Colonic mucosa (tissue), 4 donors: ENCODE measurements around the gene UBXN6. TPM values are rescaled to one million over a fixed set of nuclear protein-coding genes. Genes with fewer than 3 reads are reported as not detected.

Experiments
- DNase-seq: peaks from one replicate; pipeline ENCODE4 v3.0.0-alpha.2; 2020
- H3K27ac ChIP-seq: fragments of 200-600 bp; one replicate; pipeline ENCODE4 v1.8.0; 2021
- H3K27me3 ChIP-seq: fragments of 200-600 bp; one replicate; pipeline ENCODE4 v1.8.0; 2021
- H3K36me3 ChIP-seq: fragments of 200-600 bp; one replicate; pipeline ENCODE4 v1.8.0; 2021
- H3K4me1 ChIP-seq: fragments of 200-600 bp; one replicate; pipeline ENCODE4 v1.8.0; 2021; ENCODE audit warnings: mild to moderate bottlenecking
- H3K4me3 ChIP-seq: fragments of 200-600 bp; one replicate; pipeline ENCODE4 v1.8.0; 2021
- H3K9ac ChIP-seq, 2 donors: one replicate each; pipeline ENCODE4 v1.7.0; 2013; ENCODE audit warnings: control low read depth in 2 of 2, low read depth in 2 of 2, low read length in 2 of 2
- H3K9me3 ChIP-seq: fragments of 200-600 bp; one replicate; pipeline ENCODE4 v1.8.0; 2021
- CTCF ChIP-seq: fragments of 200-600 bp; IDR thresholded peaks from one replicate; pipeline ENCODE4 v1.8.0; 2022; ENCODE audit warnings: antibody characterized with exemption, mild to moderate bottlenecking
- intact Hi-C: fragments of 100-400 bp; cut with DNase I; formaldehyde crosslinking; loops from one replicate; pipeline ENCODE4 v1.14.1; 2022
- total RNA-seq, 2 donors: library from RNA; stranded (reverse); fragmentation: NEBNext Ultra II Directional in 1 of 2; extraction: Animal tissue kit (Norgen Biotek cat#: 25700) in 1 of 2; gene quantifications; one replicate each; pipeline ENCODE4 v1.2.1, GENCODE V29; 2021
- donor health status: healthy.
- donor health status: DM: no; HTN: no; CAD: no.
- donor health status: DM: no; HTN: no; CAD: no.

Gene UBXN6
- total RNA-seq, 2 donors from 2014 or later = 84.9 to 96.7 TPM

GRCh38 chr19:4500841-4501591 is 43.4 kb upstream of the UBXN6 start:
- H3K36me3 ChIP-seq = peaks cover 8% of the 10 kb centered on the region
- H3K9me3 ChIP-seq = no peaks in the 10 kb centered on the region
- no peaks in the 10 kb centered on the region for H3K4me1 ChIP-seq
- no peaks in the 10 kb centered on the region for H3K27me3 ChIP-seq
- DNase-seq = no peak
- no peak overlapping the region for H3K27ac ChIP-seq
- intact Hi-C loops = no loop called here
- H3K9ac ChIP-seq = no peak overlapping the region
- H3K4me3 ChIP-seq = no peak overlapping the region
- TF ChIP-seq CTCF = no peak

- Histone ChIP-seq H3K4me1 (no peaks in the 10 kb centered on the region), H3K9ac (no peak overlapping the region), H3K27ac (no peak overlapping the region), H3K4me3 (no peak overlapping the region), H3K27me3 (no peaks in the 10 kb centered on the region), H3K9me3 (no peaks in the 10 kb centered on the region), H3K36me3 (peaks cover 8% of the 10 kb centered on the region)
- no peak for DNase-seq
- no peak for TF ChIP-seq CTCF
- intact Hi-C loops = no loop called here
Observed at GRCh38 chr19:4499855-4500254, 42.3 kb upstream of the UBXN6 start.

GRCh38 chr19:4499318-4499717 is 41.7 kb upstream of the UBXN6 start:
- intact Hi-C loops = no loop called here
- Histone ChIP-seq H3K4me3 (no peak overlapping the region), H3K9ac (no peak overlapping the region), H3K27ac (no peak overlapping the region), H3K27me3 (no peaks in the 10 kb centered on the region), H3K4me1 (no peaks in the 10 kb centered on the region), H3K36me3 (peaks cover 11% of the 10 kb centered on the region), H3K9me3 (no peaks in the 10 kb centered on the region)
- TF ChIP-seq CTCF = no peak
- no peak for DNase-seq

GRCh38 chr19:4498694-4499093 is 41.1 kb upstream of the UBXN6 start:
- no peaks in the 10 kb centered on the region for H3K9me3 ChIP-seq
- intact Hi-C loops = no loop called here
- H3K4me1 ChIP-seq = no peaks in the 10 kb centered on the region
- no peak overlapping the region for H3K4me3 ChIP-seq
- DNase-seq = no peak
- H3K27me3 ChIP-seq = no peaks in the 10 kb centered on the region
- TF ChIP-seq CTCF = no peak
- H3K36me3 ChIP-seq = peaks cover 15% of the 10 kb centered on the region
- no peak overlapping the region for H3K27ac ChIP-seq
- no peak overlapping the region for H3K9ac ChIP-seq

- Histone ChIP-seq H3K9me3 (no peaks in the 10 kb centered on the region), H3K27me3 (no peaks in the 10 kb centered on the region), H3K4me1 (no peaks in the 10 kb centered on the region), H3K36me3 (peaks cover 15% of the 10 kb centered on the region), H3K27ac (no peak overlapping the region), H3K9ac (no peak overlapping the region), H3K4me3 (no peak overlapping the region)
- no peak for DNase-seq
- intact Hi-C loops = no loop called here
- TF ChIP-seq CTCF = no peak
Observed at GRCh38 chr19:4497770-4498389, 40.3 kb upstream of the UBXN6 start.
